ENCODE data around the gene SPNS2. TPM values are rescaled to one million over a fixed set of nuclear protein-coding genes. Genes with fewer than 3 reads are reported as not detected.

The SPNS2 gene
- total and polyA plus RNA-seq, 2 experiments from 2014 or later: 1.7 to 2.3 TPM

GRCh38 chr17:4544135-4544950, 45.7 kb downstream of the SPNS2 start (continued):
- TF ChIP-seq ETS1 (IDR thresholded peaks at IDR 0.05) (no peak), ZNF331 (CRISPR knock-in tag; IDR thresholded peaks at IDR 0.05; ENCODE audit: low read depth) (no peak), POLR2AphosphoS5 (IDR thresholded peaks at IDR 0.05; ENCODE audit: low read depth) (no peak), ZNF462 (CRISPR knock-in tag; IDR thresholded peaks at IDR 0.05) (no peak), JUNB (IDR thresholded peaks at IDR 0.05; ENCODE audit: unreplicated experiment) (no peak), ZNF114 (CRISPR knock-in tag; IDR thresholded peaks at IDR 0.05) (no peak)

- Mint-ChIP-seq H3K4me1 (0 out of 3 replicates have a peak, but pooled peaks cover 3% of the 10 kb centered on the region), H3K36me3 (ENCODE audit: low read depth) (peaks cover 83% of the 10 kb centered on the region), H3K27me3 (ENCODE audit: insufficient read depth, low read depth, poor library complexity) (peaks cover 22% of the 10 kb centered on the region), H3K27ac (no peak overlapping the region), H3K4me3 (no peak overlapping the region), H3K9me3 (no peaks in the 10 kb centered on the region)
- H3K27me3 ChIP-seq (ENCODE audit: insufficient read depth): no peaks in the 10 kb centered on the region
- no peak overlapping the region for H3K4me2 ChIP-seq
- H3K27ac ChIP-seq (ENCODE audit: low read depth): no peak overlapping the region
- H3F3A ChIP-seq (replicated peaks; ENCODE audit: low read depth): 0 out of 2 replicates have a peak, but pooled peaks cover 2% of the 10 kb centered on the region
- H3K36me3 ChIP-seq (ENCODE audit: insufficient read depth): peaks cover 9% of the 10 kb centered on the region
- H3K4me3 ChIP-seq: no peak overlapping the region
- peaks cover 27% of the 10 kb centered on the region for H4K20me1 ChIP-seq (replicated peaks; ENCODE audit: insufficient read depth)
- no peak for DNase-seq (ENCODE audit: low spot score)
- ATAC-seq: no peak
- H3K4me1 ChIP-seq (ENCODE audit: insufficient read depth): no peaks in the 10 kb centered on the region
- H2AFZ ChIP-seq: no peak overlapping the region
- H3K79me2 ChIP-seq (replicated peaks; ENCODE audit: insufficient read depth): no peaks in the 10 kb centered on the region
- no peaks in the 10 kb centered on the region for H3K9me2 ChIP-seq (ENCODE audit: insufficient read depth)
- TF ChIP-seq POLR2AphosphoS5 (IDR thresholded peaks at IDR 0.05; ENCODE audit: low read depth) (no peak), EZH2 (IDR thresholded peaks at IDR 0.05; ENCODE audit: low read depth, unreplicated experiment) (no peak), ZNF331 (CRISPR knock-in tag; IDR thresholded peaks at IDR 0.05; ENCODE audit: low read depth) (no peak), ZNF114 (CRISPR knock-in tag; IDR thresholded peaks at IDR 0.05) (no peak), JUNB (IDR thresholded peaks at IDR 0.05; ENCODE audit: unreplicated experiment) (no peak), NANOG (IDR thresholded peaks at IDR 0.05; ENCODE audit: borderline replicate concordance) (no peak)
Measured at GRCh38 chr17:4544951-4545216, 46.2 kb downstream of the SPNS2 start.

All from GM23338 (cell line).